K562 (cell line): Measurements from ENCODE around the gene ABL1.
A peak's percentile ranks its signal among the peaks of the same experiment; 100 is the strongest.

Experiments used
- RBM39 ChIP-seq: fragments of 200-400 bp; formaldehyde crosslinking; optimal IDR thresholded peaks from 2 replicates; pipeline ENCODE3; 2018; ENCODE audit warnings: low read depth, low read length
- TF ChIP-seq, protein P1 (sequence below): sonication (generic); formaldehyde crosslinking; IDR thresholded peaks from 2 replicates; pipeline ENCODE4 v1.9.0; 2022; ENCODE audit warnings: mild to moderate bottlenecking, missing genetic modification reagents
- TF ChIP-seq, protein P2 (sequence below), 3 experiments: IDR thresholded peaks in 2 of 3; conservative IDR thresholded peaks in 1 of 3; 2 replicates each; pipeline ENCODE4 v1.5.1; 2011 to 2012; ENCODE audit warnings: low read length in 3 of 3, mild to moderate bottlenecking in 3 of 3, control low read depth in 2 of 3, improper control_type of control experiment in 1 of 3, inconsistent platforms in 1 of 3, low read depth in 1 of 3, mixed read lengths in 1 of 3, moderate library complexity in 1 of 3; ENCODE audit not compliant: insufficient read depth in 2 of 3

DNA sequence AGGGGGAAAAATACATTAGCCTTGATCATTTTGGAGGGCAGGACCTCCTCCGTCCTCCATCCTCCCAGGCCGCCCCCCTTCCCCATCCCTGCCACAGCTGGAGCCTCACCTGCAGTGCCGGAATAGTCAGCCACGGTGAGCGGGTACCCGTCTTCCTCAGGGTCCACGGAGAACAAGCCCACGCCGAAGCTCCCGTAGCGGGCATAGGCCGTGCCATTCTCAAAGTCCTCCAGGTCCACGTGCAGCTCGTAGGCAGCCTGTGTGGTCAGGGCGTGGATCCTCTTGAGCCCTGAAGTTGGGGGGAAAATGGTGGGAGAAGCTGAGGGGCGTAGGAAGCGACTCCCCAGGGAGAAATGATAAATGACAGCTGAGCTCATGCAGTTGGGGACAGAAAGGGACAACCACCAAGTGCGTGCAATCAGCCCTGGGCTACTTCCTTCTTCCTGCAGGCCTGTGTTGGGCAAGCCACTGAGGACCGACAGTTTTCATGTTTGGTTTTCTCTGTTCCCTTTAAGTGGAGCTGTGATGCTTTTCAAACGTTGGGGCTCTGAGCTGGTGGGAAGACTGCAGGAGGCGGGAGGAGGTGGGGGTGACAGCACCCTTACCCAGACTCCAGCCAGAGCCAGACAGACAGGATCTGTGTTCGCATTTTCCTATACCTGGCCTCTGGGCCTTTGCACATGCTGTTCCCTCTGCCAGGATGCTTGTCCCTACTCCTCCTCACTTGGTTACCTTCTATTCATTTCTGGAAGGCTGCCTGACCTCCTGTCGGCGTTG lies 70.3 kb downstream of the ABL1 start:
- TF ChIP-seq RBM39: no peak
- TF ChIP-seq, protein P1, sequence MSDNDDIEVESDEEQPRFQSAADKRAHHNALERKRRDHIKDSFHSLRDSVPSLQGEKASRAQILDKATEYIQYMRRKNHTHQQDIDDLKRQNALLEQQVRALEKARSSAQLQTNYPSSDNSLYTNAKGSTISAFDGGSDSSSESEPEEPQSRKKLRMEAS (CRISPR knock-in tag): no peak
- TF ChIP-seq, protein P2, sequence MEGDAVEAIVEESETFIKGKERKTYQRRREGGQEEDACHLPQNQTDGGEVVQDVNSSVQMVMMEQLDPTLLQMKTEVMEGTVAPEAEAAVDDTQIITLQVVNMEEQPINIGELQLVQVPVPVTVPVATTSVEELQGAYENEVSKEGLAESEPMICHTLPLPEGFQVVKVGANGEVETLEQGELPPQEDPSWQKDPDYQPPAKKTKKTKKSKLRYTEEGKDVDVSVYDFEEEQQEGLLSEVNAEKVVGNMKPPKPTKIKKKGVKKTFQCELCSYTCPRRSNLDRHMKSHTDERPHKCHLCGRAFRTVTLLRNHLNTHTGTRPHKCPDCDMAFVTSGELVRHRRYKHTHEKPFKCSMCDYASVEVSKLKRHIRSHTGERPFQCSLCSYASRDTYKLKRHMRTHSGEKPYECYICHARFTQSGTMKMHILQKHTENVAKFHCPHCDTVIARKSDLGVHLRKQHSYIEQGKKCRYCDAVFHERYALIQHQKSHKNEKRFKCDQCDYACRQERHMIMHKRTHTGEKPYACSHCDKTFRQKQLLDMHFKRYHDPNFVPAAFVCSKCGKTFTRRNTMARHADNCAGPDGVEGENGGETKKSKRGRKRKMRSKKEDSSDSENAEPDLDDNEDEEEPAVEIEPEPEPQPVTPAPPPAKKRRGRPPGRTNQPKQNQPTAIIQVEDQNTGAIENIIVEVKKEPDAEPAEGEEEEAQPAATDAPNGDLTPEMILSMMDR (IDR thresholded peaks at IDR 0.05 in 2 of 3, conservative IDR thresholded peaks at IDR 0.05 in 1 of 3; ENCODE audit: insufficient read depth in 2 of 3, low read depth in 1 of 3, low read length in 3 of 3): peak in 1 of 3 experiments; percentile 5; a peak in 1 of 6 replicates
